Activated T-helper 1 cell treated with anti-CD3 and anti-CD28 coated beads, Interleukin-12 subunit alpha, Interleukin-12 subunit beta, Interleukin-2, Interleukin-4 antibody, amounts not matched to agents 30 ng/mL and 10 ng/mL and 1 ng/mL, durations not matched to agents 14 hours and 24 hours and 36 hours (primary cell): ENCODE data around the gene GULP1. TPM values are rescaled to one million over a fixed set of nuclear protein-coding genes. Genes with fewer than 3 reads are reported as not detected.
"Not testable (repeated sequence)": the region's sequence is repeated elsewhere in the genome, so short reads cannot be mapped to it uniquely, and the experiment has no call there.

Experiments used
- DNase-seq: peaks from one replicate; pipeline ENCODE4 v3.0.0; 2021; ENCODE audit warnings: low spot score
- H3K27ac Mint-ChIP-seq: one replicate; pipeline ENCODE4 v1.8.0; 2021; ENCODE audit warnings: mild to moderate bottlenecking, mixed read lengths
- H3K27me3 Mint-ChIP-seq: one replicate; pipeline ENCODE4 v1.8.0; 2022; ENCODE audit warnings: mild to moderate bottlenecking, moderate library complexity, mixed read lengths; ENCODE audit not compliant: insufficient read depth
- H3K36me3 Mint-ChIP-seq: one replicate; pipeline ENCODE4 v1.8.0; 2021; ENCODE audit warnings: low read depth, mixed read lengths
- H3K4me1 Mint-ChIP-seq: one replicate; pipeline ENCODE4 v1.8.0; 2021; ENCODE audit warnings: low read depth, mixed read lengths
- H3K4me3 Mint-ChIP-seq: one replicate; pipeline ENCODE4 v1.8.0; 2021; ENCODE audit warnings: mild to moderate bottlenecking, moderate library complexity, mixed read lengths
- H3K9me3 Mint-ChIP-seq: one replicate; pipeline ENCODE4 v1.8.0; 2021; ENCODE audit warnings: mixed read lengths
- intact Hi-C: fragments of 100-400 bp; cut with micrococcal nuclease; formaldehyde crosslinking; loops from one replicate; pipeline ENCODE4 v1.15.1; 2024
- total RNA-seq: library from RNA; stranded (reverse); gene quantifications from 2 replicates; pipeline ENCODE4 v1.2.3, GENCODE V29; 2022

GULP1 gene
- total RNA-seq, 1 donor from 2014 or later: not detected

DNA sequence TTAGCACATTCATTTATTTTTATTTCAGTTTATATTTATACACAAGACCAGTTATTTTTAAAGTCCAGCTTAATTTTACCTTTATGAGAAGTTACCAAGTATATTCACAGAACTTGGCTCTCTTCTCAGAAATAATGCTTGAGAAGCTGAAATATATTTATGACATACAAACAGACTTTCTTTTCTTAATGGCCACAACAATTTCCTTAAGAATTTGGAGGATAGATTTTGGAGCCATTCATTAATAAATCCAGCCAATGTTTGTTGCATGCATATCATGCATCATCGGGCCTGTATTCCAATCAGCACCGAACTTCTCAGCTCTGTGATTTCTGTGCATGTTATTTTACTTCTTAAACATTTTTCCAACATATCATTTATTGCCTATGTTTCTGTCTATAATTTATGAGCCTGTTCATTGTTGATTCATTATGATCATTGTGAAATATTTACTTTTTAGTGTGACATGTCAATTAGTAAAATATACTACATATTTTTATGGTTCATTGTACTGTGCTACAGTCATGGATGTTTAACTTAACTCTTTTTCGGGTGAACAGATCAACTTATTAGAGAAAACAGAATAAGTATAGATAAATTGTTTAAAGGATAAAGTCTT, 3.5 kb downstream of the GULP1 start:
- peaks cover 7% of the 10 kb centered on the region for H3K4me1 Mint-ChIP-seq
- H3K4me3 Mint-ChIP-seq: no peak overlapping the region
- no peaks in the 10 kb centered on the region for H3K36me3 Mint-ChIP-seq
- intact Hi-C loops: no loop called here
- no peak for DNase-seq
- peaks cover 44% of the 10 kb centered on the region for H3K27me3 Mint-ChIP-seq
- no peak overlapping the region for H3K27ac Mint-ChIP-seq
- H3K9me3 Mint-ChIP-seq: no peaks in the 10 kb centered on the region

DNA sequence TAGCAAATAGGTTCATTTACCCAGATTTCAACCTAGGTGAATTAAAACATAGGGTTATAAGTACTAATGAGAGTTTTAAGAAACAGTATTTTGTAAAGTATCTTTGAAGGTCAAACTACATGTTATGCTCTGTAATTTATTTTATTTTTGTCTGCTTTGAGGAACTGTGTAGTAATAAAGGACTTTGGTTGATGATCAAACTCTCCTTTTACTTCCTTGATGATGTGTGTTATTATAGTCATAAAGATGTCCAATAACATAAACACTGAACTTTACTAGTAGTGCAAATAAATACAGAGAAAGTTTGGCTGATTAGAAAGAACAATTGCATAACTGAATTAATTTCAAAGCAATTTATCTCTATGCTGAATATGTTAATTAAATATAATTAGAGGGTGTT, 6.3 kb downstream of the GULP1 start:
- Mint-ChIP-seq H3K4me1 (no peaks in the 10 kb centered on the region), H3K27me3 (peaks cover 18% of the 10 kb centered on the region), H3K36me3 (no peaks in the 10 kb centered on the region)

DNA sequence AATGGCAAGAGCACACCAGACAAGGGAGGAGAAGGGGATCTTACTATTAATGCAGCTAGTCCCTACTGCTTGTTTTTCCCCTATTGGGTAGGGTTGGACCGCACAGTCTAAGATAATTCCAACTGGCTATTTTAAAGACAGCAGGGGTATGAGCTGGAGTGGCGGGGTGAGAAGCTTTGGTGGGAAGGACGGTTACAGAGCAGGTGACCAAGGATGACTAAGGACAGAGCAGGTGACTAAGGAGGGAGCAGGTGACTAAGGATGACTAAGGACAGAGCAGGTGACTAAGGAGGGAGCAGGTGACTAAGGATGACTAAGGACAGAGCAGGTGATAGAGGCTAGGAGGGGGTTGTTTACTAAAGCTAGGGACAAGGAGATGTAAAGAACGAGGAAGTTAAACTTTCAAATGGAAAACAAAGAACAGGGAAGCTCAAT, 7.3 kb downstream of the GULP1 start:
- H3K4me3 Mint-ChIP-seq, H3K36me3 Mint-ChIP-seq, H3K27me3 Mint-ChIP-seq, intact Hi-C loops, H3K4me1 Mint-ChIP-seq, H3K9me3 Mint-ChIP-seq, DNase-seq, H3K27ac Mint-ChIP-seq: not testable (repeated sequence)

More for the DNA sequence above, 6.3 kb downstream of the GULP1 start:
- Mint-ChIP-seq H3K27ac (no peak overlapping the region), H3K4me3 (no peak overlapping the region), H3K9me3 (no peaks in the 10 kb centered on the region)
- intact Hi-C loops: no loop called here
- no peak for DNase-seq

DNA sequence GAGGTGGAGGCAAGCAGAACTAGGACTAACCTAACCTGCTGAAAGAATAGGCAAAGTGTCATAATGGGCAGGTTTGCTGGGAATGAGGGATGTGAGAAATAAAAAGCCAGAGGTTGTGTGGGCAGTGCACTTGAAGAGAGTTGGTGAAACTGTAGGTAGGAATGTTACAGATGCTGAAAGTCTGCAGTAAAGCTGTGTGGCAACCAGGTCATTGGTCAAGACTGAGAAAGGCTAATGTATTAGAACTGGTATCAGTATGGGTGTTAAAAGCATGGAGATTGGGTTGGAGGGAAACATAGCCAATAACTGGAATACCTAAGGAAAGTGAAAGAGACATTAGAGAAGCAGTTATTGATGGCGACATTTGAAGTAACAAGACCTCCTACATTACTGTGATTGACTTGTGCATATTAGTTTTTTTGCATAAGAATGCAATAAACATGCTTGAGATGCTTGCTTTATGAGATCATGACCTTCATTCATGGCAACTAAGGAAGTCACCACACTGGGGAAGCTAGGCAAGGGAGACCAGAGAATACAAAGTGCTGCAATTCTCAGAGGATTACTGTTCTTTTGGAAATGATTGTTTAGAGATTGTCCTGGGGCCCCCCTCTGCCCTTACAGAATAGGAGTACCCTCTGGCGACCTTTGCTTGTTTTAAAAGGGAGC, 11.8 kb downstream of the GULP1 start:
- Mint-ChIP-seq H3K4me3 (no peak overlapping the region), H3K4me1 (no peaks in the 10 kb centered on the region), H3K27ac (no peak overlapping the region), H3K9me3 (no peaks in the 10 kb centered on the region), H3K27me3 (no peaks in the 10 kb centered on the region), H3K36me3 (no peaks in the 10 kb centered on the region)
- intact Hi-C loops: no loop called here
- no peak for DNase-seq

DNA sequence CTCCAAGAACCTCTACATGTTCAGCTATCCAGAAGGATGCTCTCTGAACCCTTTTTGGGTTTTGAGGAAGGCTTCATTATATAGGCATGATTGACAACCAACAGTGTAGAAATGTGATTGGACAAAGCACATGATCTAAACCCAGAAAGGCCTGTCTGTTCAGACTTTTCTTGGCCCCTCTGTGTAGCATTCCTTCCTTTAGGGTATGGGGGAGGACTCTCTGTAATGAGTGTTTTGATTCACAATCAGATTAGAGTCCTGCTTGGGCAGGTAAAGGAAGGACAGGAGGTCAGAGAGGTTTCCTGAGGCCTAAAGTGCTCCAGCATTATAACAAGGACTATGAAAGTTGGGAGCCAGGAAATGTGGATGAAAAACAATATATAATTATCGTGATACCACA, 13.6 kb downstream of the GULP1 start:
- no peak overlapping the region for H3K27ac Mint-ChIP-seq
- H3K36me3 Mint-ChIP-seq: no peaks in the 10 kb centered on the region
- DNase-seq: no peak
- no peaks in the 10 kb centered on the region for H3K9me3 Mint-ChIP-seq
- no peaks in the 10 kb centered on the region for H3K27me3 Mint-ChIP-seq
- intact Hi-C loops: no loop called here
- no peak overlapping the region for H3K4me3 Mint-ChIP-seq
- H3K4me1 Mint-ChIP-seq: no peaks in the 10 kb centered on the region

DNA sequence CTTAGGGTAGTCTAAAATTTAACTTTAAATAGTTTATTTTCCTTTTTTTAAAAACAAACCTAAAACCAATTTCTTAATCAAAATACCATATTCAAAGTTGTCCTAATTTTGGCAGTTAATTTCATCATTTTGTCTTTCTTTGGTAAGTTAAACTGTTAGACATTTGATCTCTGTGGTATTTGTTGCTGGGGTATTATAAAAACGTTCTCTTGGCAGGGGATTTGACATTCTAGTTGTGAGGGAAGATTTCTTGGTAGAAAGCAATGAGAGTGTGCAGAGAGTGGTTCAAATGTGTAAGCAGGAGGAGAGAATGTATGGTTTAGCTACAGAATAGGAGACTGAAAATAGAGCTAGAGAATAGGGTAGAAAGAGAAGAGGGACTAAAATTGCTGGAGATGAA, 14.6 kb downstream of the GULP1 start:
- no peak overlapping the region for H3K4me3 Mint-ChIP-seq
- no peak for DNase-seq
- H3K4me1 Mint-ChIP-seq: no peaks in the 10 kb centered on the region
- intact Hi-C loops: no loop called here
- H3K9me3 Mint-ChIP-seq: no peaks in the 10 kb centered on the region
- no peaks in the 10 kb centered on the region for H3K36me3 Mint-ChIP-seq
- no peaks in the 10 kb centered on the region for H3K27me3 Mint-ChIP-seq
- H3K27ac Mint-ChIP-seq: no peak overlapping the region

DNA sequence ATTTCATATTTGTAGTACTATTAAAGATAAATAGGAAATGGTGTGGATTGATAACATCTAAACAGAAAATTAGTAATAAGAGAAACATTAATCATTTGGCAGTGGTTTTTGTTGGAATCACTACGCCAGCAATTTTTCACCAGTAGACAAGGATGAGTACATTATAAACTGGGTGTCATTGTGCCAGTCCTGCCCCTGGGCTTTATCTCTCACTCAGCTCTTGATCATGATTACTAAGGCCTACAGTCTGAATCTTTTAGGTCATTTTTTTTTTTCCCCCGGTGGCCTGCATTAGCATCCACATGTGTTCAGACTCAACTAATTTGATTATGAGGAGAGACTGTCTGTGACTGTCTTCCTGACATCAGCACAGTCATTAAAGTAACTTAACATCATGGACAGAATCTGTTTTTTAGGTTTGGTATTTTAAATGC, 16.2 kb downstream of the GULP1 start:
- no peak for DNase-seq
- no peak overlapping the region for H3K27ac Mint-ChIP-seq
- intact Hi-C loops: no loop called here
- no peaks in the 10 kb centered on the region for H3K4me1 Mint-ChIP-seq
- H3K4me3 Mint-ChIP-seq: no peak overlapping the region
- H3K27me3 Mint-ChIP-seq: no peaks in the 10 kb centered on the region
- no peaks in the 10 kb centered on the region for H3K36me3 Mint-ChIP-seq
- no peaks in the 10 kb centered on the region for H3K9me3 Mint-ChIP-seq

DNA sequence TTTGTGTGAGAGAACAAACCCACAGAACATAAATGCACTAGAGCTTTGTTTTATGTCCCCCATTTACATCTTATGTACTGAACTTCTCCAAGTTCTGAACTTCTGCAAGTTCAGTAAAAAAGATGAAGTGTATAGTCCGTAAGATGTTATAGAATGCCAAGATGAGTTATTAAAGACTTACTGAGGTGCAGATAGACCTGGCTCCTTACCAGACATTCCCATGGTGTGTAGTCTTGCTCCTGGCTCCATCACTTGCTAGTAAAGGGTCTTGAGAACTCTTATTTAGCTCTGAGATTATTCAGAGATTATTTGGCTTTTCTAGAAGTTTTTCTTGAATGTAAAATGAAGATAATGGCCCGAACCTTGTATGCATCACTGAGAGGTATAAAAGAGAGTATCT, 16.8 kb downstream of the GULP1 start:
- Mint-ChIP-seq H3K36me3 (no peaks in the 10 kb centered on the region), H3K4me1 (no peaks in the 10 kb centered on the region), H3K4me3 (no peak overlapping the region), H3K9me3 (no peaks in the 10 kb centered on the region), H3K27ac (no peak overlapping the region), H3K27me3 (no peaks in the 10 kb centered on the region)
- intact Hi-C loops: no loop called here
- DNase-seq: no peak

DNA sequence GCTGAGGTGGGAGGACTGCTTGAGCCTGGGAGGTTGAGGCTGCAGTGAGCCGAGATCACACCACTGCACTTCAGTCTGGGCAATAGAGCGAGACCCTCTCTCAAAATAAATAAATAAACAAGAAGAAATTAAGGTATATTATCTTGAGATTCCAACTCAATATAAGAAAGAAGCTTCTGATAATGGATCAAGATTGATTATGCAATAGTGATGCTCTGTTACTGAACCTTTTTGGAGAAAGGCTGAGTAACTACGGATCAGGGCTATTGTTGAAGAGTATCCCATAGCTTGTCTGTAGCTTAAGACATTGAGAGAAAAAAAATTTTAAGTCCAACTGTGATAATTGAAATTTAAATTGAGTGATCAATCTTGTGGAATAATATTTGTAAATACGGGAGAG, 17.7 kb downstream of the GULP1 start:
- H3K4me3 Mint-ChIP-seq: no peak overlapping the region
- H3K27me3 Mint-ChIP-seq: no peaks in the 10 kb centered on the region
- DNase-seq: no peak
- H3K27ac Mint-ChIP-seq: no peak overlapping the region
- H3K4me1 Mint-ChIP-seq: no peaks in the 10 kb centered on the region
- no peaks in the 10 kb centered on the region for H3K9me3 Mint-ChIP-seq
- no peaks in the 10 kb centered on the region for H3K36me3 Mint-ChIP-seq
- intact Hi-C loops: no loop called here

DNA sequence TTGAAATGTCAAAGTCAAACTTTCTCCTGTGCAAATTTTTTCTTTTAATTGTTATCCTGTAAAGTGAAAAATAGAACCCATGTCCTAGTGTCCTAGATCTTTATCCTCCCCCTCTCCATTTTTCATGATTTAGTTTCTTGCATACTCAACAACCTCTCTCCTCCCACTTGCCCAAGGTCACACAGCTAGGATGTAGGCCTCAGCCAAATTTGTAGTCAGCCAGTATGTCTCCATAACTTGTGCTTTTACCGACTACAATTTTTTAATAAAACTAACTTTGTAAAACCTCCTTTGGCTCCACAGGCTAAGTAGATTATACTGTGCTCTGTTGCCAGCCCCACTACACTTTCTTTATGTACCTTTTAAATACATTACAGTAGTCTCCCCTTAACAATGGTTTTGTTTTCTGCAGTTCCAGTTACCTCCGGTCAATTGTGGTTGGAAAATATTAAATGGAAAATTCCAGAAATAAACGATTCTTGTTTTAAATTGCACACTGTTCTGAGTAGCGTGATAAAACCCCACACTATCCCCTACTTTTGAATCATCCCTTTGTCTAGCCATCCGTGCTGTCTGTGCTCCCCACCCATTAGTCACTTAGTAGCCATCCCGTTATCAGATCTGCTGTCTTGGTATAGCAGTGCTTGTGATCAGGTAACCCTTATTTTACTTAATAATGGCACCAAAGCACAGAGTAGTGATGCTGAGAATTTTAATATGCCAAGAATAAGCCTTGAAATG, 22.8 kb downstream of the GULP1 start:
- Mint-ChIP-seq H3K27ac (no peak overlapping the region), H3K9me3 (no peaks in the 10 kb centered on the region), H3K4me1 (no peaks in the 10 kb centered on the region), H3K36me3 (no peaks in the 10 kb centered on the region), H3K27me3 (no peaks in the 10 kb centered on the region), H3K4me3 (no peak overlapping the region)
- no peak for DNase-seq
- intact Hi-C loops: no loop called here

DNA sequence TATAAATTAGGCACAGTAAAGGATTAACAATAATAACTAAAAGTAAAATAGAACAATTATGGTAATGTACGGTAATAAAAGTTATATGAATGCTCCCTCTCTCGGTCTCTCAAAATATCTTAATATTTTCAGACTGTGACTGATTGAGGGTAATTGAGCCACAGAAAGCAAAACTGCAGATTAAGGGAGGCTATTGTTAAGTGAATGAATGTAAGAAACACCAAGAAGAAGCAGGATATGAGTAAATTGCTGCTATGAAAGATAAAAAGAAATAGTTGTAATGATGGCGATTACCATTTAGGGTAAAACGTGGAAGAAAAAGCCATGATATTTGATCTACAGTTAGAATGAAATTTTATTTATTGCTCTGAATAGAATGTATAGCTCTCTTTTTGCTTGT, 24.1 kb downstream of the GULP1 start:
- H3K4me3 Mint-ChIP-seq: no peak overlapping the region

DNA sequence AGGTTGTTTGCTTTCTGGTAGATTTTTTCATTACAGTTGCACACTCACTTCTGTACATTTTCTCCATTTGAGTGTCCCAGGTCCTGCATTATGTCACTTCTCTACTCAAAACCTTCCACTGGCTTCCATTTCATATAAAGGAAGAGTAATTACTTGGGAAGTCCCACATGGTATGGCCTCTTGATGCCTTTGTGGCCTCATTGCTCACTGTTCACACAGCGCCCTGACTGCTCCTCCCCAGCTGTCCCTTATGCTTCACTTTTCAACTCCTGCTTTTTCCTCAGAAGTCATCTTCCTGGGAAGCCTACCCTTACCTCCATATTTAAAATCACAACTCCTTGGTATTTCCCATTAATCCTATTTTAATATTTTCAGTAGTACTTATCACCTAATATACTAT, 24.7 kb downstream of the GULP1 start:
- H3K9me3 Mint-ChIP-seq: no peaks in the 10 kb centered on the region
- no peaks in the 10 kb centered on the region for H3K27me3 Mint-ChIP-seq
- no peaks in the 10 kb centered on the region for H3K36me3 Mint-ChIP-seq
- H3K27ac Mint-ChIP-seq: no peak overlapping the region
- intact Hi-C loops: no loop called here
- H3K4me1 Mint-ChIP-seq: no peaks in the 10 kb centered on the region
- no peak overlapping the region for H3K4me3 Mint-ChIP-seq
- no peak for DNase-seq

More for the DNA sequence above, 24.1 kb downstream of the GULP1 start:
- intact Hi-C loops: no loop called here
- Mint-ChIP-seq H3K36me3 (no peaks in the 10 kb centered on the region), H3K4me1 (no peaks in the 10 kb centered on the region), H3K27ac (no peak overlapping the region), H3K27me3 (no peaks in the 10 kb centered on the region), H3K9me3 (no peaks in the 10 kb centered on the region)
- DNase-seq: no peak

DNA sequence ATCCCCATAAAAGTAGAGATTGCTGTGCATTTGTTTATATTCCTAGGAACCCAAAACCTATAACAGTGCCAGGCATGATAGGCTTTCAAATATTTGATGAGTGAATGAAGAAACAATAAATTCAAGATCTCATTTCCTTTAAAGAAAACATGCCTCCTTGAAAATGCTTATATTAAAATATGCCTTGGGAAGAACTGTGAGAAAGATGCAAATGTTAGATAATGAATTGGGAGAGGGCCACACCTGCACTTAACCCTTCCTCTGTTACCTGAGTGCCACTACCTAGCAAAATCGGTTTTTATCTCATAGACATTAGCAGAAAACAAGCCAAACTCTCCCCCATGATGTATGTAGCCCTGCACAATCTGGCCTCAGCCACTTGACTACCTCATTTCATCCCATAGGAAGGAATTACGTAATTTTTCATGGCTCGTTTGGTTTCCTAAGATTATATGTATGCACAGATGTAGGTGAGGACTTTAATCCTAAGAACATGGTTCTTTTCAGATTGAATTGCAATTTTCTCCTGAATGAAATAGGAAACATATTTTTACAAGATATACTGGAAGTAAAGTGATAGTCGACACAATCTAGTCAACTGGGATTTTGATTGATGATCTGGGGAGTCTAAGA, 25.2 kb downstream of the GULP1 start:
- no peak for DNase-seq
- H3K36me3 Mint-ChIP-seq: no peaks in the 10 kb centered on the region
- no peak overlapping the region for H3K4me3 Mint-ChIP-seq
- no peaks in the 10 kb centered on the region for H3K9me3 Mint-ChIP-seq
- intact Hi-C loops: no loop called here
- H3K27me3 Mint-ChIP-seq: no peaks in the 10 kb centered on the region
- no peaks in the 10 kb centered on the region for H3K4me1 Mint-ChIP-seq
- H3K27ac Mint-ChIP-seq: no peak overlapping the region
